Measurements from ENCODE around the gene CFAP74. TPM values are rescaled to one million over a fixed set of nuclear protein-coding genes. Genes with fewer than 3 reads are reported as not detected.

The CFAP74 gene
- total and polyA plus RNA-seq, 2 of the 13 experiments (the other 11 are each of a cell fraction or from before 2014, with no cell fraction given): 0.27 to 0.62 TPM

GRCh38 chr1:1942753-1943656 lies 60.6 kb downstream of the CFAP74 start (continued):
- TF ChIP-seq MAZ (IDR thresholded peaks at IDR 0.05; ENCODE audit: borderline replicate concordance, low read depth, low read length) (peak; percentile 55; the same call in 1 of the 2 replicates), MAZ (CRISPR knock-in tag; IDR thresholded peaks at IDR 0.05; ENCODE audit: low read depth) (peak; percentile 87), MIER3 (CRISPR knock-in tag; IDR thresholded peaks at IDR 0.05; ENCODE audit: borderline replicate concordance) (peak; percentile 60; the same call in 1 of the 2 replicates), XRCC5 (optimal IDR thresholded peaks at IDR 0.05; ENCODE audit: low read length) (no peak), CCDC6 (CRISPR knock-in tag; IDR thresholded peaks at IDR 0.05) (peak; percentile 59; the same call in 1 of the 2 replicates), ERF (CRISPR knock-in tag; IDR thresholded peaks at IDR 0.05) (peak; percentile 83), ZBTB38 (CRISPR knock-in tag; IDR thresholded peaks at IDR 0.05) (no peak; the same call in 1 of the 2 replicates), ZNF691 (CRISPR knock-in tag; IDR thresholded peaks at IDR 0.05; ENCODE audit: borderline replicate concordance, low read depth) (peak; percentile 75), SPEN (CRISPR knock-in tag; IDR thresholded peaks at IDR 0.05; ENCODE audit: low read depth) (peak; percentile 86; the same call in 1 of the 2 replicates), SYNCRIP (IDR thresholded peaks at IDR 0.05; ENCODE audit: insufficient read depth, low read depth, low read length) (no peak), ZFP36L2 (CRISPR knock-in tag; IDR thresholded peaks at IDR 0.05) (no peak), ZNF570 (CRISPR knock-in tag; IDR thresholded peaks at IDR 0.05; ENCODE audit: borderline replicate concordance) (no peak), MAFF (IDR thresholded peaks at IDR 0.05; ENCODE audit: low read depth, low read length) (no peak), HOXD1 (CRISPR knock-in tag; IDR thresholded peaks at IDR 0.05) (peak; percentile 65; the same call in 1 of the 2 replicates), MED1 (CRISPR knock-in tag; IDR thresholded peaks at IDR 0.05) (peak; percentile 93), ZZZ3 (CRISPR knock-in tag; IDR thresholded peaks at IDR 0.05; ENCODE audit: borderline replicate concordance) (peak; percentile 25; the same call in 1 of the 2 replicates), IRF2 (CRISPR knock-in tag; IDR thresholded peaks at IDR 0.05) (peak; percentile 78), MLX (CRISPR knock-in tag; IDR thresholded peaks at IDR 0.05) (peak; percentile 49; the same call in 1 of the 2 replicates), AGO1 (IDR thresholded peaks at IDR 0.05; ENCODE audit: low read depth, low read length, poor library complexity, severe bottlenecking) (no peak), ZNF761 (CRISPR knock-in tag; conservative IDR thresholded peaks at IDR 0.05) (no peak), GABPB1 (CRISPR knock-in tag; IDR thresholded peaks at IDR 0.05) (peak; percentile 89), NR1H2 (CRISPR knock-in tag; IDR thresholded peaks at IDR 0.05; ENCODE audit: borderline replicate concordance, low read depth) (peak; percentile 69; the same call in 1 of the 2 replicates), GATAD1 (CRISPR knock-in tag; IDR thresholded peaks at IDR 0.05) (peak; percentile 76), KDM5A (IDR thresholded peaks at IDR 0.05; ENCODE audit: borderline replicate concordance, low read length) (no peak), FOXC1 (CRISPR knock-in tag; IDR thresholded peaks at IDR 0.05; ENCODE audit: borderline replicate concordance) (peak; percentile 78), RNF219 (CRISPR knock-in tag; IDR thresholded peaks at IDR 0.05) (no peak)

Measured in HepG2 (cell line).